Natural killer cell (primary cell): ENCODE data around the gene FBXO46. TPM values are rescaled to one million over a fixed set of nuclear protein-coding genes. Genes with fewer than 3 reads are reported as not detected.

Experiments used
- ATAC-seq, 3 donors: fragments of 150-1000 bp in 2 of 3; fragments of 200-7000 bp in 1 of 3; cut with Tn5 transposase; 1 replicate in 1 of 3; 2 replicates in 2 of 3; pipeline ENCODE4 v1.10.0; 2021; ENCODE audit warnings: mild to moderate bottlenecking in 2 of 3, moderate library complexity in 2 of 3
- DNase-seq, 2 donors: peaks; one replicate each; pipeline versions ENCODE4 v3.0.0 to v3.0.0-alpha.2; 2013 to 2021; ENCODE audit warnings: mixed read lengths in 1 of 2
- H3K27ac ChIP-seq: one replicate; pipeline ENCODE4 v1.5.1; 2013; ENCODE audit warnings: mild to moderate bottlenecking, low read length
- H3K27me3 ChIP-seq: one replicate; pipeline ENCODE4 v1.6.1; 2013; ENCODE audit warnings: low read length; ENCODE audit not compliant: control insufficient read depth, insufficient read depth
- H3K36me3 ChIP-seq: one replicate; pipeline ENCODE4 v1.6.1; 2013; ENCODE audit warnings: low read length; ENCODE audit not compliant: control insufficient read depth, insufficient read depth
- H3K4me1 ChIP-seq: one replicate; pipeline ENCODE4 v1.6.1; 2013; ENCODE audit warnings: low read length; ENCODE audit not compliant: control insufficient read depth, insufficient read depth
- H3K4me3 ChIP-seq: one replicate; pipeline ENCODE4 v1.5.1; 2013; ENCODE audit warnings: low read length
- H3K9me3 ChIP-seq: one replicate; pipeline ENCODE4 v1.6.1; 2013; ENCODE audit warnings: low read length; ENCODE audit not compliant: control insufficient read depth, insufficient read depth
- H3K27ac Mint-ChIP-seq, 2 donors: one replicate each; pipeline ENCODE4 v1.8.0; 2022; ENCODE audit warnings: mild to moderate bottlenecking in 2 of 2, mixed read lengths in 2 of 2, moderate library complexity in 1 of 2
- H3K27me3 Mint-ChIP-seq, 2 donors: one replicate each; pipeline ENCODE4 v1.8.0; 2022; ENCODE audit warnings: low read depth in 2 of 2, mixed read lengths in 2 of 2
- H3K36me3 Mint-ChIP-seq: one replicate; pipeline ENCODE4 v1.8.0; 2022; ENCODE audit warnings: mixed read lengths
- H3K4me1 Mint-ChIP-seq, 2 donors: one replicate each; pipeline ENCODE4 v1.8.0; 2022; ENCODE audit warnings: mixed read lengths in 2 of 2
- H3K4me3 Mint-ChIP-seq: one replicate; pipeline ENCODE4 v1.8.0; 2022; ENCODE audit warnings: mild to moderate bottlenecking, moderate library complexity, mixed read lengths
- H3K9me3 Mint-ChIP-seq, 2 donors: one replicate each; pipeline ENCODE4 v1.8.0; 2022; ENCODE audit warnings: mixed read lengths in 2 of 2
- WGBS: methylation state at CpG from one replicate; pipeline ENCODE4 v1.1.7; 2013; ENCODE audit warnings: missing lambda C conversion rate; ENCODE audit not compliant: insufficient coverage; 5-methylcytosine and 5-hydroxymethylcytosine counted together
- intact Hi-C: fragments of 100-400 bp; cut with micrococcal nuclease; formaldehyde crosslinking; loops from one replicate; pipeline ENCODE4 v1.14.2; 2022
- total RNA-seq, 4 donors: library from RNA; stranded (reverse); fragments of 120-200 nt in 1 of 4; gene quantifications; one replicate each; pipeline versions ENCODE4 v1.2.3 to v1.2.4, GENCODE V29; 2013 to 2022
- TF ChIP-seq, protein P1 (sequence below): fragments of 200-600 bp; IDR thresholded peaks from one replicate; pipeline ENCODE4 v1.8.0; 2022; ENCODE audit warnings: antibody characterized with exemption

Gene FBXO46
- total RNA-seq, 3 donors from 2014 or later (not counting 1 experiment from before 2014, with no cell fraction given): 24.8 to 35.7 (median 31.1) TPM

DNA sequence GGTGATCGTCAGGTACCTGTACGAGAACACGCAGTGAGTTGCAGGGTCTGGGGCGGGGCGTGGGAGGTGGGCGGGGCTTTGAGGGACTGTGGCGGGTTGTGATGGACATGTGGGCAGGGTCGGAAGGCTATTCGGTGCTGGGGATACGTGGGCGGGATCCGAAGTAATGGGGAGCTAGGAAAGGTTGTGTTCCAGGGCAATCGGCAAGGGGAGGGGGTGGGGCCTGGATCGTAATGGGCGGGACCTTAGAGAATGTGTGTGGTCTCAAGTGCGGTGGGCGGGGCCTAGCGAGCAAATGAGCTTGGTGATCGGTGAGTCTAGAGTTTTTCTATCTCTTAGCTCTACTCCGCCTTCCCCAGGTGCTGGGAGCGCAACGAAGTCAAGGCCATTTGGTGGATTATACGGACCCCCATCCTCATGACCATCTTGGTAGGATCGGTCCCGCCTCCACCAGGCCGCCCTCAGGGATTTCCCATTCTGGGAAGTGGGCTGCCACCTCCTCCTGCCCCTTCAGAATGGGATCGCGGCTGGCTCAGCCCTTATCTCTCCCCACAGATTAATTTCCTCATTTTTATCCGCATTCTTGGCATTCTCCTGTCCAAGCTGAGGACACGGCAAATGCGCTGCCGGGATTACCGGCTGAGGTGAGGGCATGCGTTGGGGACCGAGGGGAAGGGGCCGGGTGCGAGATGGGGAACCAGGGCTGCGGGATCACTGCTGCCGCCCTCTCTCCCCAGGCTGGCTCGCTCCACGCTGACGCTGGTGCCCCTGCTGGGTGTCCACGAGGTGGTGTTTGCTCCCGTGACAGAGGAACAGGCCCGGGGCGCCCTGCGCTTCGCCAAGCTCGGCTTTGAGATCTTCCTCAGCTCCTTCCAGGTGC, 53.1 kb downstream of the FBXO46 start:
- Histone ChIP-seq H3K4me1 (peaks cover 31% of the 10 kb centered on the region), H3K4me3 (no peak overlapping the region), H3K27ac (no peak overlapping the region), H3K36me3 (no peaks in the 10 kb centered on the region), H3K9me3 (no peaks in the 10 kb centered on the region), H3K27me3 (peaks cover 11% of the 10 kb centered on the region)
- Mint-ChIP-seq H3K4me3 (peak overlapping the region; percentile 89), H3K27ac (peak overlapping the region in 1 of 2 donors; percentile 27), H3K4me1 (peaks cover 17 to 25% of the 10 kb centered on the region in 2 donors), H3K36me3 (no peaks in the 10 kb centered on the region), H3K27me3 (peaks cover 0 to 18% of the 10 kb centered on the region in 2 donors), H3K9me3 (no peaks in the 10 kb centered on the region)
- ATAC-seq: peak; percentile 39 to 46 (median 46)
- WGBS: 4% methylated on average over 48 of the region's 49 CpGs
- peak; percentile 59 to 92 for DNase-seq
- intact Hi-C loops: no loop called here
- TF ChIP-seq, protein P1, sequence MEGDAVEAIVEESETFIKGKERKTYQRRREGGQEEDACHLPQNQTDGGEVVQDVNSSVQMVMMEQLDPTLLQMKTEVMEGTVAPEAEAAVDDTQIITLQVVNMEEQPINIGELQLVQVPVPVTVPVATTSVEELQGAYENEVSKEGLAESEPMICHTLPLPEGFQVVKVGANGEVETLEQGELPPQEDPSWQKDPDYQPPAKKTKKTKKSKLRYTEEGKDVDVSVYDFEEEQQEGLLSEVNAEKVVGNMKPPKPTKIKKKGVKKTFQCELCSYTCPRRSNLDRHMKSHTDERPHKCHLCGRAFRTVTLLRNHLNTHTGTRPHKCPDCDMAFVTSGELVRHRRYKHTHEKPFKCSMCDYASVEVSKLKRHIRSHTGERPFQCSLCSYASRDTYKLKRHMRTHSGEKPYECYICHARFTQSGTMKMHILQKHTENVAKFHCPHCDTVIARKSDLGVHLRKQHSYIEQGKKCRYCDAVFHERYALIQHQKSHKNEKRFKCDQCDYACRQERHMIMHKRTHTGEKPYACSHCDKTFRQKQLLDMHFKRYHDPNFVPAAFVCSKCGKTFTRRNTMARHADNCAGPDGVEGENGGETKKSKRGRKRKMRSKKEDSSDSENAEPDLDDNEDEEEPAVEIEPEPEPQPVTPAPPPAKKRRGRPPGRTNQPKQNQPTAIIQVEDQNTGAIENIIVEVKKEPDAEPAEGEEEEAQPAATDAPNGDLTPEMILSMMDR: no peak

DNA sequence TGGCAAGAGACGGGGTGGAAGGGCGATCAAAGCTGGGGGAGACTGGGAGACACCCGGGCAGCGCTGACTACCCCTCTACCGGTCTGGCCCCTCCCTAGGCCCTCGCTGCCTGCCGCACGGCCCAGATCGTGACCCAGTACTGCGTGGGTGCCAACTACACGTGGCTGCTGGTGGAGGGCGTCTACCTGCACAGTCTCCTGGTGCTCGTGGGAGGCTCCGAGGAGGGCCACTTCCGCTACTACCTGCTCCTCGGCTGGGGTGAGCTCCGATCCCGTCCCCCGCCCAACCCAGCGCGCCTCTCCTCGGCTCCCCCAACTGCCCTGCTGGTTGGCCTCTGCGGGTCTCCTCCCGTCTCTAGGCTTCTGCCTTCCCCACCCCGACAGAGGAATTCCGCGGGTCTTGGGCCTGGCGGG, 53.8 kb downstream of the FBXO46 start:
- intact Hi-C loops: no loop called here
- ATAC-seq (peak; percentile 20 to 27 (median 25)), DNase-seq (peak; percentile 19 to 70)
- peak overlapping the region in 1 of 2 donors; percentile 27 for H3K27ac Mint-ChIP-seq
- peak overlapping the region; percentile 27 for H3K4me3 ChIP-seq
- H3K27me3 ChIP-seq: peaks cover 11% of the 10 kb centered on the region
- peaks cover 0 to 19% of the 10 kb centered on the region in 2 donors for H3K27me3 Mint-ChIP-seq
- H3K9me3 Mint-ChIP-seq: no peaks in the 10 kb centered on the region
- H3K4me1 ChIP-seq: peaks cover 28% of the 10 kb centered on the region
- 3% methylated on average over 28 of the region's 28 CpGs for WGBS
- H3K9me3 ChIP-seq: no peaks in the 10 kb centered on the region
- H3K4me3 Mint-ChIP-seq: peak overlapping the region; percentile 75
- TF ChIP-seq, protein P1: no peak
- peaks cover 14 to 22% of the 10 kb centered on the region in 2 donors for H3K4me1 Mint-ChIP-seq
- H3K36me3 Mint-ChIP-seq: no peaks in the 10 kb centered on the region
- H3K36me3 ChIP-seq: no peaks in the 10 kb centered on the region
- H3K27ac ChIP-seq: no peak overlapping the region

DNA sequence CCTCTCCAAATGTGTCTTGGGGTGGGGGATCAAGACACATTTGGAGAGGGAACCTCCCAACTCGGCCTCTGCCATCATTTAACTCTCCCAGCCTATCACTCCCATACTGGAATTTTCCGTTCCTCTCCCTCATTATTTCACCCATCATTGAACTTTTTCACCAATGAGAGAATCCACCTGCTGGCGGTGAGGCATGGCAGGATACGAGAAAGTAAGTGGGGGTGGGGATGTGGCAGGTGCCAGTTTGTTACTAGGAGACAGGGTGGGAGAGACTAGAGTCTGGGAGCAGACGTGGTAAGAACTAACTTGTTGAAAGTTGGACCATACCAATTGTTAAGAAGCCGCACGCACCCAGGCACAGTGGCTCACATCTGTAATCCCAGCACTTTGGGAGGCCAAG, 55.8 kb downstream of the FBXO46 start:
- Mint-ChIP-seq H3K27ac (no peak overlapping the region), H3K27me3 (peaks cover 0 to 26% of the 10 kb centered on the region in 2 donors), H3K4me1 (peaks cover 15 to 30% of the 10 kb centered on the region in 2 donors), H3K36me3 (no peaks in the 10 kb centered on the region), H3K4me3 (no peak overlapping the region), H3K9me3 (no peaks in the 10 kb centered on the region)
- TF ChIP-seq, protein P1: no peak
- ATAC-seq (no peak), DNase-seq (no peak)
- peaks cover 33% of the 10 kb centered on the region for H3K4me1 ChIP-seq
- intact Hi-C loops: no loop called here
- no peaks in the 10 kb centered on the region for H3K9me3 ChIP-seq
- no peak overlapping the region for H3K27ac ChIP-seq
- H3K4me3 ChIP-seq: no peak overlapping the region
- peaks cover 15% of the 10 kb centered on the region for H3K27me3 ChIP-seq
- 85% methylated on average over 7 of the region's 7 CpGs for WGBS
- no peaks in the 10 kb centered on the region for H3K36me3 ChIP-seq
